HUDEP-2 (cell line): ENCODE data around the gene CEACAM16.

ENCODE experiments used
- DNase-seq, 76 experiments: peaks; one replicate each; lab custom pipeline; 2025; ENCODE audit not compliant: unreplicated experiment in 76 of 76; lab: John Stamatoyannopoulos, UW

Gene CEACAM16

DNA sequence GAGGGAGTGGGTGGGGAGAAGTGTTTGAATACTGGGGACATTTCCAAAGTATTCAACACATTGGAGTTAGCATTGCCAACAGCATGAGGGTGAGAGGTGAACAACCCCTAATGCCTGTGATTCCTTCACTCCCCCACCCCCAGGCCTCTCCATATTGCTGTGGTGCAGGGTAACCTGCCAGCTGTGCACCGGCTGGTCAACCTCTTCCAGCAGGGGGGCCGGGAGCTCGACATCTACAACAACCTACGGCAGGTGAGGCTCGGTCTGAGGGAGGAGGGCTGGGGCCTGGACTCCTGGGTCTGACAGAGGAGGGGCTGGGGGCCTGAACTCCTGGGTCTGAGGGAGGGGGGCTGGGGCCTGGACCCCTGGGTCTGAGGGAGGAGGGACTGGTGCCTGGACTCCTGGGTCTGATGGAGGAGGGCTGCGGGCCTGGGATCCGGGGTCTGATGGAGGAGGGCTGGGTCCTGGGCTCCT, 57.2 kb downstream of the CEACAM16 start:
- no peak for DNase-seq

DNA sequence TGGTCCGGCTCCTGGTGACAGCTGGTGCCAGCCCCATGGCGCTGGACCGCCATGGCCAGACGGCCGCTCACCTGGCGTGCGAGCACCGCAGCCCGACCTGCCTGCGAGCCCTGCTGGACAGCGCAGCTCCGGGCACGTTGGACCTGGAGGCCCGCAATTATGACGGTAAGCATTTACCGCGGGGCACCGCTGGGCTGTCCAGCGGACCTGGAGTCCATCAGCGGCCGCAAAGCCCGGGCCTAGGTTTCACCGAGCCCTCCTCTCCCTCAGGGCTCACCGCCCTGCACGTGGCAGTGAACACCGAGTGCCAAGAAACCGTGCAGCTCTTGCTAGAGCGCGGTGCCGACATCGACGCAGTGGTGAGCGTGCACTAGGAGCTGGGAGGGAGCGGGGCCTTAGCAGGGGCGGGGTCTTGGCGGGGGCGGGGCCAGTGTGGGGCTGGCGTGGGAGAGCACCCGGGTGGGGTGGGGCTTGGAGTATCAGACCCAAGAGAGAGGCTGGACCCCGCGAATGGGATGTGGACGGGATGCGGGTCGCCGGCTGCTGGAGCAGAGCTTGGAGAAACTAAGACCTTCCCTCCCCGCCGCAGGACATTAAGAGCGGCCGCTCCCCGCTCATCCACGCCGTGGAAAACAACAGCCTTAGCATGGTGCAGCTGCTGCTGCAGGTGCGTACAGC, 58.2 kb downstream of the CEACAM16 start:
- no peak for DNase-seq

DNA sequence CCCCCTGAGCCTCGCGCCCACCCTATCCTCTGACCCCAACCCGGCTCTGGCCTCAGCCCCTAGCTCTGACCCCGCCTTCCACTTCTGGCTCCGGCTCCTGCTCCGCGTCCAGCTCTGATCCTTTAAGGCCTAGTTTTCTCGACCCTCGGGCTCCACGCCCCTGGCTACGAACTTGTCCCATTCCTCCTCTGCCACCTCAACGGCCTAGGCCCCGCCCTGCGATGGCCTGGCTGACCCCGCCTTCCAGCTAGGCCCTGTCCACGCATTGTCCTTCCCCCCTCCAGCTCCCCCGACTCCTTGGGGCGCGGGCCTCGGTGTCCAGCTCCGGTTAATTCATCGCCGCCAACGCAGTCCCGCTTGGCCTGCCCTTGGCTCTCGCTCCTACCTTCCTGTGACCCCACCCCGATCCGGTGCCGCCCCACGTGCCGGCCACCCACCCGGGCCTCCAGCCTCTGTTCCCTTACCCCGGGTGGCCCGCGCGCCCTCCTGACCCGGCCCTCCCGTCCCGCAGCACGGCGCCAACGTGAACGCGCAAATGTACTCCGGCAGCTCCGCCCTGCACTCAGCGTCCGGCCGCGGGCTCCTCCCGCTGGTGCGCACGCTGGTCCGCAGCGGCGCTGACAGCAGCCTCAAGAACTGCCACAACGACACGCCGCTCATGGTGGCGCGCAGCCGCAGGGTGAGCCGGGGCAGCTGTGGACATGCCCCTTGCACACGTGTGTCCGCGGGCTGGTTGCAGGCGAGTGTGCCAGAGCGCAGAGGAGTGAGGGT, 59.0 kb downstream of the CEACAM16 start:
- DNase-seq: no peak

DNA sequence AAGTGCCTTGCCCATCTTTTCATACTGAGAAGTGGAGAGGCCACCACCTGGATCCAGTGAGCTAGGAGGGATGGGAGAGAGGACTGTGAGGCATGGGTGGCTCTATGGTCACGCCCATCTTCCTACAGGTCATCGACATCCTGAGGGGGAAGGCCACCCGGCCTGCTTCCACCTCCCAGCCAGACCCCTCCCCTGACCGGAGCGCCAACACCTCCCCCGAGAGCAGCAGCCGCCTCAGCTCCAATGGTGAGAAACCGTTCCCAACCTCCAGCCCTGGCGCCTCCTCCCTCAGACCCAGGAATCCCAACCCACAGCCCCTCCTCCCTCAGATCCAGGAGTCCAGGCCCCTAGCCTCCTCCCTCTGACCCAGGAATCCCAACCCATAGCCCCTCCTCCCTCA, 59.6 kb downstream of the CEACAM16 start:
- no peak for DNase-seq

DNA sequence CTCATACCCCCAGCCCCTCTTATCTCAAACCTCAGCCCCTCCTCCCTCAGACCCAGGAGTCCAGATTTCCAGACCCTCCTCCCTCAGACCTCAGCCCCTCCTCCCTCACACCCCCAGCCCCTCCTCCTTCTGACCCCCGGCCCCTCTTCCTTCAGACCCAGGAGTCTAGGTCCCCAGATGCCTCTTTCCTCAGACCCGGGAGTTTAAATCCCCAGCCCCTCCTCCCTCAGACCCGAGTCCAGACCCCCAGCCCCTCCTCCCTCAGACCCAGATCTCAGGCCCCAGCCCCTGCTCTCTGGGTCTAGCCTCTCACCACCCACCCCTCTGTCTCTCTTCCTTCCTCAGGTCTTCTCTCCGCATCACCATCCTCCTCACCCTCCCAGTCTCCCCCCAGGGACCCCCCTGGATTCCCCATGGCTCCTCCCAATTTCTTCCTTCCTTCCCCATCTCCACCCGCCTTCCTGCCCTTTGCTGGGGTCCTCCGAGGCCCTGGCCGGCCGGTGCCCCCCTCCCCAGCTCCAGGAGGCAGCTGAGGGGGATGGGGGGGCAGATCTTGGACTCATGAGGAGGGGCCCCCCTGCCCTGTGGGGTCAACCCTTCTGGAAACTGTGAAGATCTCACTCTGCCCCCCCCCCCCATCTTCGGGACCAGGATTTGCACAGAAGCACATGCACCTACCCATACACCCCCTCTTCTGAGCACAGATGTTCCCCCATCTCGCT, 60.3 kb downstream of the CEACAM16 start:
- DNase-seq: no peak
